ENCODE measurements around the gene ARFIP1. TPM values are rescaled to one million over a fixed set of nuclear protein-coding genes. Genes with fewer than 3 reads are reported as not detected.
A peak's percentile ranks its signal among the peaks of the same experiment; 100 is the strongest.

ARFIP1 gene
- total and polyA plus RNA-seq, 9 of the 15 experiments (the other 6 are each of a cell fraction or from before 2014, with no cell fraction given) = 14.1 to 25.1 (median 20.9) TPM

DNA sequence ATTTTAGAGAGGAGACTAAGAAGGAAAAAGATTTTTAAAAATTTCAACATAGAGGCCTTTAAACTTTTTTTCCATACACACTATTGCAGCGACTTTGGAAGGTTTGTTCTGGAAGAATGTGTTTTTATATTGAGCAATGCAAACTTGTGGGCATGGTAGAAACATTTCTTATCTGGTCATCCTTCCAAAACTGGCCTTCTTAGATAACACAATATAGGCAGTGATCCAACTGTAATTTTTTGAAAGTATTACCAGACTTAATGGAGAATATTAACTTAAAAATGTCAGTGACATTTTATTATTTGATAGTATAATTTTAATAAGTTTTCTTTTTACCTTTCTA is 182.0 kb downstream of the ARFIP1 start (continued):
- TF ChIP-seq TAF1 (IDR thresholded peaks at IDR 0.05; ENCODE audit: control insufficient read depth, extremely low read depth, insufficient read depth, low read length, severe bottlenecking) (no peak), RCOR1 (IDR thresholded peaks at IDR 0.05; ENCODE audit: borderline replicate concordance in 1 of 2, low read depth in 2 of 2, low read length in 2 of 2) (0 out of 4 replicates have a peak, but pooled peaks of 1 of the 2 experiments have one; percentile 33), NFE2L1 (tag; IDR thresholded peaks at IDR 0.05; ENCODE audit: borderline replicate concordance, low read depth) (no peak), CCNT2 (IDR thresholded peaks at IDR 0.05; ENCODE audit: borderline replicate concordance, extremely low read depth, insufficient read length, low read depth, low read length) (peak; percentile 18), EP300 (IDR thresholded peaks at IDR 0.05; ENCODE audit: low read length) (peak; percentile 69), CEBPB (tag; IDR thresholded peaks at IDR 0.05) (peak; percentile 75), HDAC2 (IDR thresholded peaks at IDR 0.05) (no peak), CBFA2T2 (conservative IDR thresholded peaks at IDR 0.05) (peak; percentile 35; the same call in 1 of the 2 replicates), CBFA2T3 (IDR thresholded peaks at IDR 0.05) (peak; percentile 70), MYNN (IDR thresholded peaks at IDR 0.05) (no peak), MYNN (CRISPR knock-in tag; IDR thresholded peaks at IDR 0.05) (no peak), FOXJ3 (CRISPR knock-in tag; IDR thresholded peaks at IDR 0.05) (no peak), ZNF3 (CRISPR knock-in tag; IDR thresholded peaks at IDR 0.05) (no peak), POLR2AphosphoS5 (IDR thresholded peaks at IDR 0.05; ENCODE audit: control insufficient read depth, insufficient read depth, low read depth, low read length) (no peak), BCOR (IDR thresholded peaks at IDR 0.05) (no peak), SMARCA4 (IDR thresholded peaks at IDR 0.05) (peak; percentile 51; the same call in 1 of the 2 replicates), TBP (optimal IDR thresholded peaks at IDR 0.05; ENCODE audit: low read depth, low read length) (no peak), TCF3 (CRISPR knock-in tag; IDR thresholded peaks at IDR 0.05) (peak; percentile 64), SIRT6 (IDR thresholded peaks at IDR 0.05; ENCODE audit: low read depth, low read length) (no peak), BCL6 (CRISPR knock-in tag; IDR thresholded peaks at IDR 0.05) (no peak), PTRF (tag; IDR thresholded peaks at IDR 0.05) (no peak), RBM17 (IDR thresholded peaks at IDR 0.05; ENCODE audit: borderline replicate concordance, low read depth, low read length) (no peak), NFIC (IDR thresholded peaks at IDR 0.05) (peak; percentile 72), CREBBP (IDR thresholded peaks at IDR 0.05; ENCODE audit: low read depth, low read length) (no peak), ADNP (tag; IDR thresholded peaks at IDR 0.05) (no peak; the same call in 1 of the 2 replicates), DPF2 (IDR thresholded peaks at IDR 0.05) (peak; percentile 53; the same call in 1 of the 2 replicates), TARDBP (IDR thresholded peaks at IDR 0.05) (no peak)
- TF ChIP-seq, protein P1, sequence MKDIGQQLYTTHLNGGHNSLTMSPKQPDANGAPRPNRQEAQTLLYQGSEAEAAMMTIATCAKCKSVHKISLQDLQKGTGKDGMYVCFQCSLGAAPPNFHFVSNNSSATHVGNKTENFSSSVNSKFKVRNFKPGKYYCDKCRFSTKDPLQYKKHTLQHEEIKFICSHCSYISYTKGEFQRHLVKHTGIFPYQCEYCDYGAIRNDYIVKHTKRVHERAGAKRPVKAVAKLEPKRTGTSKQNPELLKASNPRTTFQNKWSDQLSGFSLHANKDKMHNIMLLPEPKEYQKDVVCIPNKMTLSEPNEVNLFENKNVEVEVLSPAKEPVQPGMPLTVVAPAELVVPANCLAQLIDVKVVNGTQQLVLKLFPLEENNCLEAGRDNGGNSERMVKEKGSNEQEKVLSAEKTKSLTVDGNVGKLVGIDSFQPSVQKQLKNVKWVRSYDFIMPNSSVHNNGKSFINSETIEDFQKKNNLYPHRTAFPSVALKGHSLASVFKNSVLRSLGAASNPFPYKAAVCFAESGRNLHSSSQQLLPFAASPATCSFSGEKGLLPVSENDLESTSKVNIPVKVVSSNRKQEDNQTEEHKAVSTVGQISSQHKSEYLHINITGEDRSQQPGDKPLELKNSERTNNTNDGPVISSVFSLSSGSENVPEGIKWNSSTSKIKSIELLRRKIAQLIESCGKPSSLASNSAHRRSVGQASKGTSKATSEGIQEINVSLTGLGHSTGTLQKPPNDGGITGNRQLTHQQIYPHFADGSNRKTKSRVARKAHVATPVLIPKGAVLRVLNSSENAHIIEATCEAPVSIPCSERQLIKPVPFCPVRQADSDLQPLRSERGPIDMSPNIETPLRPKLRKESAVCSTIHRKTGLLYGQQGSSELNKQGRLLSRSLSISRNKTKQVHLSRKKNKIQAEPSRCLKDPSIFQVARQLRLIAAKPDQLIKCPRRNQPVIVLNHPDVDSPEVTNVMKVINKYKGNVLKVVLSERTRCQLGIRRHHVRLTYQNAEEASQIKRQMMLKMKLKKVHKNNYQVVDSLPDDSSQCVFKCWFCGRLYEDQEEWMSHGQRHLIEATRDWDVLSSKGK (CRISPR knock-in tag; IDR thresholded peaks at IDR 0.05) = no peak
- TF ChIP-seq, protein P2, sequence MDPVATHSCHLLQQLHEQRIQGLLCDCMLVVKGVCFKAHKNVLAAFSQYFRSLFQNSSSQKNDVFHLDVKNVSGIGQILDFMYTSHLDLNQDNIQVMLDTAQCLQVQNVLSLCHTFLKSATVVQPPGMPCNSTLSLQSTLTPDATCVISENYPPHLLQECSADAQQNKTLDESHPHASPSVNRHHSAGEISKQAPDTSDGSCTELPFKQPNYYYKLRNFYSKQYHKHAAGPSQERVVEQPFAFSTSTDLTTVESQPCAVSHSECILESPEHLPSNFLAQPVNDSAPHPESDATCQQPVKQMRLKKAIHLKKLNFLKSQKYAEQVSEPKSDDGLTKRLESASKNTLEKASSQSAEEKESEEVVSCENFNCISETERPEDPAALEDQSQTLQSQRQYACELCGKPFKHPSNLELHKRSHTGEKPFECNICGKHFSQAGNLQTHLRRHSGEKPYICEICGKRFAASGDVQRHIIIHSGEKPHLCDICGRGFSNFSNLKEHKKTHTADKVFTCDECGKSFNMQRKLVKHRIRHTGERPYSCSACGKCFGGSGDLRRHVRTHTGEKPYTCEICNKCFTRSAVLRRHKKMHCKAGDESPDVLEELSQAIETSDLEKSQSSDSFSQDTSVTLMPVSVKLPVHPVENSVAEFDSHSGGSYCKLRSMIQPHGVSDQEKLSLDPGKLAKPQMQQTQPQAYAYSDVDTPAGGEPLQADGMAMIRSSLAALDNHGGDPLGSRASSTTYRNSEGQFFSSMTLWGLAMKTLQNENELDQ (CRISPR knock-in tag; IDR thresholded peaks at IDR 0.05; ENCODE audit: borderline replicate concordance) = no peak
